HG03097 (cell line): ENCODE results near the gene BBIP1.
A peak's percentile ranks its signal among the peaks of the same experiment; 100 is the strongest.

Experiments used
- ATAC-seq: cut with Tn5 transposase; IDR thresholded peaks from one replicate; pipeline ENCODE4 v1.9.1; 2021; ENCODE audit not compliant: unreplicated experiment, low FRiP score

Gene BBIP1

DNA sequence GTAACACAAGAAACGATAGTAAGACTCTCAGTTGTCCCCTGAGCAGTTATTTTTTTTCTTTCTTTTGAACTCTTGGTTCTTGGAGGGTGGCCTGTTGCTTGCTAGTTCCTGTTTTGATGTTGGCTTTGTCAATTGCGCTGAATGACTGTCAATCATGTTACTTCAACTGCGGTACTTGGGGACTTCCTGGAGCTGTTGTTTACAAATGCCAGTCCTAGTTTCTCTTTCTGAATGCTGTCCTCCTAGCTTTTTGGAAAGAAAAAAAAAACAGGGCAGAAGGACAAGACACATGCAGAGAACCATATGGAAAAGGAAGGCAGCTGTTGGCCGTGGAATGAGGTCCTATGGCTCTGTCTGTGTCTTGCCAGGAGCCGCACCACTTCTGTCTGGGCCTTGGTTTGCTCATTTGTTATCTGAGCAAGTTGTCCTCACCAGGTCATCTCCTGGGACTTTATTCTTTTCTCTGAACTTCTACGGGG, 54.3 kb downstream of the BBIP1 start:
- peak; percentile 65 for ATAC-seq

- no peak for ATAC-seq
Observed at GRCh38 chr10:110863956-110864355, 55.0 kb downstream of the BBIP1 start.

GRCh38 chr10:110863361-110863760, 55.6 kb downstream of the BBIP1 start:
- ATAC-seq, result no peak

DNA sequence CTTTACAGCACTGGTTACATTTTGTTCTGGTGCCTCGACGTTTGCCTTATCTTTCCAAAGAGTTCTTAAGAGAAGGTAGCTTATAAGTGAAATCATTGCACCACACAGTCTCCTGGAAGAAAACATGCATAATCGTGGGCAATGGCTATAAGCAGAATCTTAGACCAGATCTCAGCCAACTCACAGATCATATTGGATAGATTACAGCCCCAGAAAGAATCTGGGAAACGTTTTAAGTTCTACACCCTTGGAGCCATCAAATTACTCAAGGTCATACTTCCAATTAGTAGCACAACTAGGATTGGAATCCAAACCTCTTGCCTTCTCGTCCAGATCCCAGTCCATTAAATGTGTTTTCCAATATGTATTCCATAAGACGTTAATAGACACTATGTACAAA, 56.0 kb downstream of the BBIP1 start:
- ATAC-seq, result no peak

DNA sequence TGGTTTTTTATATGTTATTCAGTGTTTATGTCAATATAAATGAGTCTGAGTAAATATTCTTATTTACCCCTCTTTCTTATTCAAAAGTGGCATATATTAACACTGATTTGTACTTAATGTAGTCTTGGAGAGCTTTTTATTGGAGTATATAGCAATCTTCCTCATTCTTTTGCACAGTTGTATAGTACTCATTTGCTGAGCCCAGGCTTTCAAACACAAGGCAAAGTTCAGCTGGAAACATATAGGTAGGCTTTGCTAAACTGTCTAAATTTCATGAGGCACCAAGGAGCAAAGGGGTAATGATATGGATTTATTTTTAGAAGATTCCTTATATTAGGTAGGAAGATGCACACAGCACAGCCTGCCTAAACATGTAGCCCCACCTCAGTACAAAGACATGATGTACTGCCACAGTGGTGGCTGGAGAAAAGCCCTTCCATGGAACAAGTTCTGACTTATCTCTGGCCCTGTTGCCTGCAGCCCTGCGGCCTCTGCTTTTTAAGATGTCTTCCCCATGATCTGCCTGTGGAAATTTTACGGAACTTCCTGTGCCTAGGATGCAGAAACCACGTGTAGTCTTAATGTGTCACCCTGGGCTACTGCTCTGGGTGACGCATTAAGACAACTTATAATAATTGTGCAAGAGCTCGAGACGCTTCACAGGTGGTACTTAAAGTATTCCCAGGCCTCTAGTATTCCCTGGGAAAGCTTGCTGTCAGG, 56.9 kb downstream of the BBIP1 start:
- no peak for ATAC-seq

DNA sequence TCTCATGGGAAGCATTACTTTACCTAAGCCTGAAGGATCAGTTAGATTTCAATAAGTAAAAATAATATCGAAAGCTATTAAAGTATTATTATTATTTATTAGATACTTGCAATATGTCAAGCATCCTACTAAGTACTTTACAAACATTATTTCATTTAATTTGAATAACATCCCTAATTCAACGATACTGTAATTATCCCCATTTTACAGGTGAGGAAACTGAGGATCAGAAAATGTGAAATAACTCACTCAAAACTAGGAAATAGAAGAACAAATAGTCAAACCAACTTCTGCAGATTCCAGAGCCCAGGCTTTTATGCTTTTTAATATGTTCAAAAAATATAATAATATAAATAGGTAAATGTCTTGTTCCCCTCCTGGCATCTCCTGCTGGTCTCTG, 57.5 kb downstream of the BBIP1 start:
- ATAC-seq, result no peak

- ATAC-seq, result peak; percentile 45
Observed at GRCh38 chr10:110860576-110861241, 58.3 kb downstream of the BBIP1 start.

DNA sequence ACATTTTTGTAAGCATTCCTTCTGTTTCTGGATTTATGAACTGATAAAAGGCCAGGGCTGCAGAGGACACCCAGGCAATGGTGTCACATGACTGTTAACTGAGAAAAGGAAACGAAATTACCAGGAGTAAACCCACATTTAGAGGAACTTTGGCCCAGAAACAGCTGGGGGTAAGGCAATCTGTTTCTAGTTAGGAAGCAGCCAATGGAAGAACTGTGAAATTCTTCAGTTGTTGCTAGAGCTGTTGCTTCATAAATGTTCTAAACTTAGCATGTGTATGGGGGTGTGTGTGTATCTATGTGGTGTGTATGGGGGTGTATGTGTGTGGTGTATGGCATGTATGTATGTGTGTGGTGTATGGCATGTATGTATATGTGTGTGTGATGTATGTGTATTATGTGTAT, 59.0 kb downstream of the BBIP1 start:
- no peak for ATAC-seq

DNA sequence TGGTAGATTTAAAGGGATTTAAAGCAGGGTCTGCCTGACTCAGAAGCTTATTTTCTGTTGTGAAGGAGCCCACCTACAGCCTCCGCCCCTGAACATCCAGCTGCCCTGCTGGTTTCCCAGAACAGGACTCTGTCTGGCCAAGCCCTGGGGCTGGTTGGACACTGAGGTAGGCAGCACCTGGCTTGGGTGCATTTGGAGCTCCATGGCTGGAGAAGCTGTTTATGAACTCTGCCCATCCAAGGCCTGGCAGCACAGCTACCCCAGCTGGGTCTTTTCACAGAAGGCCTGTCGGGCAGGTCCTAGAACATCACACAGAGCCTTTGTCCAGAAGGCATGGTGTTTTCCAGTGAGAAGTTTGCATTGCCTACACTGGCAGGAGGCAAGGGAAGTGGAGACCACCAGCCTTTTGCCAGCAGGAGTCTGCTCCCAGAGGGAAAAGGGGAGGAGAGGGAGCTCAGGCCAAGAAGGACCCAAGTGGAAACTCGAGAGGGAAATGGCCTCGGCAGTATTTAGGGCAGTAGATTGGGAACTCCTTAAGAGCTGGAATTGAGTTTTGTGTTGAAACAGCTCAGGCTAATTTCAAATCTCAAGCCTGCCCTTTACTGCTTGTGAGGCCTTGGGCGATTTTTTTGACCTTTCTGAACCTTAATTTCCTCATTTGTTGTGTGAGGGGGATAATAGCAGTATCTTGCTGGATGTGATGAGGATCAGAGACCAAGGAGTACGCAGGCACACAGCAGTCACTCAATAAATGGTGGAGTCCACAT, 59.6 kb downstream of the BBIP1 start:
- ATAC-seq, result no peak

- no peak for ATAC-seq
Observed at GRCh38 chr10:110858297-110858934, 60.6 kb downstream of the BBIP1 start.

DNA sequence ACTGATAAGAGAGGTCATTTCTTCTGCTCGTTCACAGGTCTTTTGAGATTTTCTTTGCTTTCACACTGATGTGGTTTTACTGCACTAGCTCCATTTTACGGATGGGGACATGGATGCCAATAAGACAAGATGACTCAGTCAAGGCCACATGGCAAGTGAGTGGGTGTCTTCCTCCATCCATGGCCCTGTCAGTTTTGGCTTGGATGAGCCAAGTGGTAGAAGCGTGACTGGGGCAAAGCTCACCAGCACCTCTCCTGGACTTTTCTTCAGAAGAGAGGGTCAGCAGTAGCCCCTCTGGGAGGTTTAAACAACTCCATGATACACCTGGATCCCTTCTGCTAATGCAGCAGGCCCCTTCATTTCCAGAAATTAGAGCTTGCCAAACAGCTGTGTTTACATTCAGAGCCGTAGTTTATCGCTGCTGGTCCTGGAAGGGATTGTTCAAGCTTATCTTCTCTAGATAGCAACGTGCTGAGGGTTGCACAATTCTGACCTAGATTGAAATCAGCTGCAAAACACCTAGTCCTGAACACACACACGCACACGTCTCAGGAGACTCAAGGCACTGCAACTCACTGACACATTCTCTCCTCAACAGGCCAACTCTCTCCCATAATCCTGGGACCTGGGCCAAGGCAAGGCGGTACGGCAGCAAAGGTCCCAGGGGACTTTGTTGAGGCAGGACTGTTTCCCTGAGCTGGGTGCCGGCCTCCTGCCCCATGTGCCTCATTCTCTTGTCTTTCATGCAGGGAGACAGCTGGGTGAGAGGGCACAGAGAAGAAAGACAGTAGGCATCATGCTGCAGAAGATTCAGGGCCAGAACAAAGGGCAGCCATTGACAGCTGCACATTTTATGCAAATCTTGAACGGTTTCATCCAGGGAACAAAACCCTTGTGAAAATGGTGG, 61.5 kb downstream of the BBIP1 start:
- ATAC-seq, result no peak

- no peak for ATAC-seq
Observed at GRCh38 chr10:110853921-110854605, 64.9 kb downstream of the BBIP1 start.

GRCh38 chr10:110852947-110853346, 66.0 kb downstream of the BBIP1 start:
- ATAC-seq, result no peak

DNA sequence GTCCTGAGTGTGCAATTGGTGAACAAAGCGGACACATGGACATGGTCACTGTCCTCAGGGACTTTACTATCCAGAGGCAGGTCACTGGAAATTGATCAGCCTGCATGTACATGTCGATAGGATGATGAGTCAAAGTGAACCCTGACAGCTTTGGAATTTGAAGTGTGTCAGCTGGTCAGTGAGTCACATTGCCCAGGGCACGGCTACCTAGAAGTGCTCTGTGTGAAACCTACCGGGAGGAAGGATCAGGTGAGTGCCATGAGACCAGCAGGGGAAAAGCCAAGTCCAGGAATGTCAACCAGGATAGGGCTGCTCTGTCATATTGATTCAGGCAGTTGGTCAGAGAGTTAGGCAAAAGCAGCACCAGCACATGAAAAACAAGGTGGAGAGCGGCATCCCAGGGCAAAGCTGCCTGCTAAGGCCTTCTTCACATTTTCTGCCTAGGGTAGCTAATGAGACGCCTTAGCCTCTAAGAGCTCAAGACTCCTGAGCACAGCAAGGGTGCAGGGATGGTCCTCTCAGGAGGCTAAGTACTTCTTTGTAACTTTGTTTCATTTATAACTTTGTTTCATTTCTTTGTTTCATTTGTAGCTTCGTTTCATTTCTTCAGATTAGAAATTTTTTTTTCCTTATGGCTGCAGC, 66.6 kb downstream of the BBIP1 start:
- ATAC-seq, result no peak

GRCh38 chr10:110851020-110851612, 67.9 kb downstream of the BBIP1 start:
- ATAC-seq, result no peak

- no peak for ATAC-seq
Observed at GRCh38 chr10:110850099-110850498, 68.9 kb downstream of the BBIP1 start.
